Measurements from ENCODE around the gene LRIG2.

GRCh38 chr1:113058941-113059706 lies 13.9 kb upstream of the LRIG2 start:
- no peak for TF ChIP-seq POLR2A (IDR thresholded peaks at IDR 0.05; ENCODE audit: low read depth, low read length)
- no peak for TF ChIP-seq POLR2AphosphoS5 (IDR thresholded peaks at IDR 0.05; ENCODE audit: low read depth, low read length)
- TF ChIP-seq TAF1 (IDR thresholded peaks at IDR 0.05; ENCODE audit: borderline replicate concordance, low read depth, low read length), result no peak
